ENCODE measurements around the gene DIAPH3. TPM values are rescaled to one million over a fixed set of nuclear protein-coding genes. Genes with fewer than 3 reads are reported as not detected.

Gene DIAPH3
- total RNA-seq, 6 experiments from 2014 or later, result 18.4 to 38.5 (median 37.5) TPM

GRCh38 chr13:59776924-59777690 is 386.6 kb downstream of the DIAPH3 start:
- Mint-ChIP-seq H3K27me3 (ENCODE audit: insufficient read depth) (no peaks in the 10 kb centered on the region), H3K4me3 (peak overlapping the region; percentile 65), H3K9me3 (no peaks in the 10 kb centered on the region; the same call in 1 of the 2 replicates), H3K27ac (peak overlapping the region; percentile 98), H3K4me1 (ENCODE audit: low read depth) (peaks cover 87% of the 10 kb centered on the region), H3K36me3 (ENCODE audit: low read depth) (peaks cover 15% of the 10 kb centered on the region)
- peak; percentile 84 for DNase-seq
- TF ChIP-seq, protein P1, sequence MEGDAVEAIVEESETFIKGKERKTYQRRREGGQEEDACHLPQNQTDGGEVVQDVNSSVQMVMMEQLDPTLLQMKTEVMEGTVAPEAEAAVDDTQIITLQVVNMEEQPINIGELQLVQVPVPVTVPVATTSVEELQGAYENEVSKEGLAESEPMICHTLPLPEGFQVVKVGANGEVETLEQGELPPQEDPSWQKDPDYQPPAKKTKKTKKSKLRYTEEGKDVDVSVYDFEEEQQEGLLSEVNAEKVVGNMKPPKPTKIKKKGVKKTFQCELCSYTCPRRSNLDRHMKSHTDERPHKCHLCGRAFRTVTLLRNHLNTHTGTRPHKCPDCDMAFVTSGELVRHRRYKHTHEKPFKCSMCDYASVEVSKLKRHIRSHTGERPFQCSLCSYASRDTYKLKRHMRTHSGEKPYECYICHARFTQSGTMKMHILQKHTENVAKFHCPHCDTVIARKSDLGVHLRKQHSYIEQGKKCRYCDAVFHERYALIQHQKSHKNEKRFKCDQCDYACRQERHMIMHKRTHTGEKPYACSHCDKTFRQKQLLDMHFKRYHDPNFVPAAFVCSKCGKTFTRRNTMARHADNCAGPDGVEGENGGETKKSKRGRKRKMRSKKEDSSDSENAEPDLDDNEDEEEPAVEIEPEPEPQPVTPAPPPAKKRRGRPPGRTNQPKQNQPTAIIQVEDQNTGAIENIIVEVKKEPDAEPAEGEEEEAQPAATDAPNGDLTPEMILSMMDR (IDR thresholded peaks at IDR 0.05), result no peak

GRCh38 chr13:59774491-59774971 is 389.2 kb downstream of the DIAPH3 start:
- Mint-ChIP-seq H3K9me3 (no peaks in the 10 kb centered on the region; the same call in 1 of the 2 replicates), H3K27me3 (ENCODE audit: insufficient read depth) (no peaks in the 10 kb centered on the region), H3K36me3 (ENCODE audit: low read depth) (peaks cover 11% of the 10 kb centered on the region), H3K4me1 (ENCODE audit: low read depth) (peaks cover 88% of the 10 kb centered on the region), H3K27ac (peak overlapping the region; percentile 98), H3K4me3 (peak overlapping the region; percentile 79)
- peak; percentile 88 for DNase-seq
- TF ChIP-seq, protein P1 (IDR thresholded peaks at IDR 0.05), result no peak

- TF ChIP-seq, protein P1 (IDR thresholded peaks at IDR 0.05), result peak; percentile 85
- H3K27me3 Mint-ChIP-seq (ENCODE audit: insufficient read depth), result no peaks in the 10 kb centered on the region
- H3K4me1 Mint-ChIP-seq (ENCODE audit: low read depth), result peaks cover 79% of the 10 kb centered on the region
- peak; percentile 35 for DNase-seq
- no peak overlapping the region; the same call in 1 of the 2 replicates for H3K27ac Mint-ChIP-seq
- no peaks in the 10 kb centered on the region; the same call in 1 of the 2 replicates for H3K9me3 Mint-ChIP-seq
- H3K36me3 Mint-ChIP-seq (ENCODE audit: low read depth), result peaks cover 11% of the 10 kb centered on the region
- no peak overlapping the region for H3K4me3 Mint-ChIP-seq
Measured at GRCh38 chr13:59771272-59771671, 392.5 kb downstream of the DIAPH3 start.

DNA sequence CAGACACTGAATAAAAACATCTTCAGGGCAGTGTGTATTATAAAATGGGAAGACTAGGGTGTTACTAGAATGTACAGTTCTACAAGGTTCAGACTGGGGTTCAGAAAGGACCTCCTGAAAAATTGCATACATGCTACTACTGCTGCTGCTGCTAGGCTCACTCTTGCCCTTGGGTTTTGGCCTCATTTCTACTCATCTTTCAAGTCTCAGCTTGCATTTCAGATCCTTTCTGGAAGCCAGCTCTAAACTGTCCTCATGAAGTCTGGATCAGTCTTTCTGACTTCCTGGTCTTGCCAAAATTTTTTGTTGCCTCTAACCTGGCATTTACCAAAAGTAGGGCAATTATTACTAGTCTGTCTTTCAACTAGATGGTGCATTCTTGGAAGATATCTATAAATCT is 393.3 kb downstream of the DIAPH3 start:
- H3K9me3 Mint-ChIP-seq, result no peaks in the 10 kb centered on the region; the same call in 1 of the 2 replicates
- peaks cover 78% of the 10 kb centered on the region for H3K4me1 Mint-ChIP-seq (ENCODE audit: low read depth)
- DNase-seq, result no peak
- H3K36me3 Mint-ChIP-seq (ENCODE audit: low read depth), result peaks cover 11% of the 10 kb centered on the region
- H3K27ac Mint-ChIP-seq, result peak overlapping the region; percentile 68
- H3K4me3 Mint-ChIP-seq, result no peak overlapping the region
- TF ChIP-seq, protein P1 (IDR thresholded peaks at IDR 0.05), result no peak
- H3K27me3 Mint-ChIP-seq (ENCODE audit: insufficient read depth), result no peaks in the 10 kb centered on the region

- Mint-ChIP-seq H3K27ac (no peak overlapping the region), H3K27me3 (ENCODE audit: insufficient read depth) (no peaks in the 10 kb centered on the region; the same call in 1 of the 2 replicates), H3K9me3 (no peaks in the 10 kb centered on the region), H3K4me3 (no peak overlapping the region), H3K36me3 (ENCODE audit: low read depth) (peaks cover 12% of the 10 kb centered on the region; the same call in 1 of the 2 replicates), H3K4me1 (ENCODE audit: low read depth) (peaks cover 45% of the 10 kb centered on the region)
- no peak for DNase-seq
- TF ChIP-seq, protein P1 (IDR thresholded peaks at IDR 0.05), result no peak
Measured at GRCh38 chr13:59766236-59766635, 397.5 kb downstream of the DIAPH3 start.

Data from HFFc6 (cell line).